Amniotic epithelial cell (primary cell): ENCODE results near the gene MAGI2.
A peak's percentile ranks its signal among the peaks of the same experiment; 100 is the strongest.
"Not testable (repeated sequence)": the region's sequence is repeated elsewhere in the genome, so short reads cannot be mapped to it uniquely, and the experiment has no call there.

Experiments used
- DNase-seq: peaks from one replicate; pipeline ENCODE4 v3.0.0-alpha.2; 2010; ENCODE audit warnings: low read depth

The MAGI2 gene

GRCh38 chr7:78636727-78637126, 816.7 kb downstream of the MAGI2 start:
- no peak for DNase-seq

GRCh38 chr7:78635026-78635793, 818.3 kb downstream of the MAGI2 start:
- no peak for DNase-seq

- DNase-seq = no peak
Observed at GRCh38 chr7:78634093-78634492, 819.4 kb downstream of the MAGI2 start.

- DNase-seq = peak; percentile 23
Observed at GRCh38 chr7:78620920-78621319, 832.5 kb downstream of the MAGI2 start.

GRCh38 chr7:78616539-78616938, 836.9 kb downstream of the MAGI2 start:
- no peak for DNase-seq

- no peak for DNase-seq
Observed at GRCh38 chr7:78609281-78609680, 844.2 kb downstream of the MAGI2 start.

- no peak for DNase-seq
Observed at GRCh38 chr7:78607099-78607498, 846.4 kb downstream of the MAGI2 start.

GRCh38 chr7:78605119-78605518, 848.3 kb downstream of the MAGI2 start:
- DNase-seq = no peak

GRCh38 chr7:78601728-78602127, 851.7 kb downstream of the MAGI2 start:
- no peak for DNase-seq

- DNase-seq = no peak
Observed at GRCh38 chr7:78594156-78594555, 859.3 kb downstream of the MAGI2 start.

- DNase-seq = no peak
Observed at GRCh38 chr7:78588393-78588792, 865.1 kb downstream of the MAGI2 start.

- no peak for DNase-seq
Observed at GRCh38 chr7:78587443-78588044, 865.9 kb downstream of the MAGI2 start.

GRCh38 chr7:78585980-78586379, 867.5 kb downstream of the MAGI2 start:
- DNase-seq = peak; percentile 16

GRCh38 chr7:78578686-78579085, 874.8 kb downstream of the MAGI2 start:
- DNase-seq = no peak

GRCh38 chr7:78577174-78577952, 876.1 kb downstream of the MAGI2 start:
- DNase-seq = not testable (repeated sequence)

- DNase-seq = peak; percentile 65
Observed at GRCh38 chr7:78576236-78576635, 877.2 kb downstream of the MAGI2 start.

- no peak for DNase-seq
Observed at GRCh38 chr7:78571292-78571691, 882.2 kb downstream of the MAGI2 start.

- no peak for DNase-seq
Observed at GRCh38 chr7:78568690-78569089, 884.8 kb downstream of the MAGI2 start.

GRCh38 chr7:78567836-78568235, 885.6 kb downstream of the MAGI2 start:
- no peak for DNase-seq

GRCh38 chr7:78565784-78566183, 887.7 kb downstream of the MAGI2 start:
- DNase-seq = no peak

- DNase-seq = no peak
Observed at GRCh38 chr7:78563191-78563590, 890.3 kb downstream of the MAGI2 start.

GRCh38 chr7:78562191-78562590, 891.3 kb downstream of the MAGI2 start:
- DNase-seq = no peak

GRCh38 chr7:78558566-78558965, 894.9 kb downstream of the MAGI2 start:
- no peak for DNase-seq
